ENCODE results near the gene COG3.
"Not testable (repeated sequence)": the region's sequence is repeated elsewhere in the genome, so short reads cannot be mapped to it uniquely, and the experiment has no call there.

Gene COG3, protein sequence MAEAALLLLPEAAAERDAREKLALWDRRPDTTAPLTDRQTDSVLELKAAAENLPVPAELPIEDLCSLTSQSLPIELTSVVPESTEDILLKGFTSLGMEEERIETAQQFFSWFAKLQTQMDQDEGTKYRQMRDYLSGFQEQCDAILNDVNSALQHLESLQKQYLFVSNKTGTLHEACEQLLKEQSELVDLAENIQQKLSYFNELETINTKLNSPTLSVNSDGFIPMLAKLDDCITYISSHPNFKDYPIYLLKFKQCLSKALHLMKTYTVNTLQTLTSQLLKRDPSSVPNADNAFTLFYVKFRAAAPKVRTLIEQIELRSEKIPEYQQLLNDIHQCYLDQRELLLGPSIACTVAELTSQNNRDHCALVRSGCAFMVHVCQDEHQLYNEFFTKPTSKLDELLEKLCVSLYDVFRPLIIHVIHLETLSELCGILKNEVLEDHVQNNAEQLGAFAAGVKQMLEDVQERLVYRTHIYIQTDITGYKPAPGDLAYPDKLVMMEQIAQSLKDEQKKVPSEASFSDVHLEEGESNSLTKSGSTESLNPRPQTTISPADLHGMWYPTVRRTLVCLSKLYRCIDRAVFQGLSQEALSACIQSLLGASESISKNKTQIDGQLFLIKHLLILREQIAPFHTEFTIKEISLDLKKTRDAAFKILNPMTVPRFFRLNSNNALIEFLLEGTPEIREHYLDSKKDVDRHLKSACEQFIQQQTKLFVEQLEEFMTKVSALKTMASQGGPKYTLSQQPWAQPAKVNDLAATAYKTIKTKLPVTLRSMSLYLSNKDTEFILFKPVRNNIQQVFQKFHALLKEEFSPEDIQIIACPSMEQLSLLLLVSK

DNA sequence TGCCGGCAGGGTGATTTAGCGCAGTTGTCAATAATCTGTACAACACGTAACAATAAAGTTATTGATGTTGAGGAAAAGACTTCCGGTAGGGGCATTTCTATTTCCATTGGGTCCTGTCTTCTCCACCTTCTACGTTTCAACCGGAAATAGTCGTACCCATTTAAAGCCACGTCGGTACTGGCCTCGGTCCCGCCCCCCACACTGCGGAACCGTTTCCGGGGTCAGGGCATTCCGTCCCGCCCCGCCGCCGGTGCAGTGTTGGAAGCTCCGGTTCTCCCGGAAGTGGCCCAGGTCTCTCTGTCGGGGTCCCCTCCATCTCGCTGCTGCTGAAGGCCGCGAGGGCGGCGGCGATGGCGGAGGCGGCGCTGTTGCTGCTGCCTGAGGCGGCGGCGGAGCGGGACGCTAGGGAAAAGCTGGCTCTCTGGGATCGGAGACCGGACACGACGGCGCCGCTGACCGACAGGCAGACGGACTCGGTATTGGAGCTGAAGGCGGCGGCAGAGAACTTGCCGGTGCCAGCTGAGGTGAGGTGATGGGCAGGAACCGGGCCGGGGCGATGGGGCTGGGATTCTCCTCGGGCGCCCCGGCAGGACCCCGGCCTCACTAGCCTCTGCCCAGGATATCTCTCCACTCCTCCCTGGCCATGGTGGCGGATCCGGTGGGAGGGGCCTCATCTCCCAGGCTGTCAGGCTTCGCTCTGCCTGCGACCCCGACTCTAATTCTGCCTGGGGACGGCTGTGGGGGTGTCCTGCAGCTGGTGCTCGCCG lies at the start of gene COG3:
COG3 (plus strand) TSS at position 253 of the 767 bp plus-strand sequence; CDS start at position 351, 98 bp downstream.
- DNase-seq = peak; percentile 95

- DNase-seq = no peak
Measured at GRCh38 chr13:45415112-45415511, 49.6 kb upstream of the COG3 start.

DNA sequence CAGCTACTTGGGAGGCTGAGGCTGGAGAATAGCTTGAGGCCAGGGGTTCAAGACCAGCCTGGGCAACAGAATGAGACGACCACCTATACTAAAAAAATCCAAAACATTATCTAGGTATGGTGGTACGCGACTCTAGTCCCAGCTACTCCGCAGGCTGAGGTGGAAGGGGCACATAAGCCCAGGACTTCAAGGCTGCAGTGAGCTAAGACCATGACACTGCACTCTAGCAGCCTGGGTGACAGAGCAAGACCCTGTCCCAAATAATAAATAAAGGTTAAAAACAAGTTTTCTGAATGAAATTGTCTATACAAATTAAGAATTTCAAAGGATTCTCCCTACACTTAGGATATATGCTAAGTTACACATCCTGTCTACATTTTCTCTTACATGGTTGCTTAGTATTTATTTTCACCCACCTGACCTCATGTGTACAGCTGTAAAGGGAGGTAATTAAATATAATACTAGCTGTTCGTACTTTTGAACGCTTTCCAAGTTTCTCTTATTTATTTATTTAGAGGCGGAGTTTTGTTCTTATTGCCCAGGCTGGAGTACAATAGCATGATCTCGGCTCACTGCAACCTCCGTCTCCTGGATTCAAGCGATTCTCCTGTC lies 48.1 kb upstream of the COG3 start:
- DNase-seq = no peak

GRCh38 chr13:45417790-45418534 lies 46.8 kb upstream of the COG3 start, which contains the start of gene SLC25A30:
Gene SLC25A30 (minus strand): TSS chr13:45418373. CDS start chr13:45411425, 6,948 bp downstream.
- DNase-seq = peak; percentile 59

- DNase-seq = not testable (repeated sequence)
Measured at GRCh38 chr13:45419389-45419788, 45.4 kb upstream of the COG3 start.

GRCh38 chr13:45419945-45420344 lies 44.8 kb upstream of the COG3 start:
- no peak for DNase-seq

GRCh38 chr13:45422731-45423292 lies 41.9 kb upstream of the COG3 start:
- DNase-seq = no peak

DNA sequence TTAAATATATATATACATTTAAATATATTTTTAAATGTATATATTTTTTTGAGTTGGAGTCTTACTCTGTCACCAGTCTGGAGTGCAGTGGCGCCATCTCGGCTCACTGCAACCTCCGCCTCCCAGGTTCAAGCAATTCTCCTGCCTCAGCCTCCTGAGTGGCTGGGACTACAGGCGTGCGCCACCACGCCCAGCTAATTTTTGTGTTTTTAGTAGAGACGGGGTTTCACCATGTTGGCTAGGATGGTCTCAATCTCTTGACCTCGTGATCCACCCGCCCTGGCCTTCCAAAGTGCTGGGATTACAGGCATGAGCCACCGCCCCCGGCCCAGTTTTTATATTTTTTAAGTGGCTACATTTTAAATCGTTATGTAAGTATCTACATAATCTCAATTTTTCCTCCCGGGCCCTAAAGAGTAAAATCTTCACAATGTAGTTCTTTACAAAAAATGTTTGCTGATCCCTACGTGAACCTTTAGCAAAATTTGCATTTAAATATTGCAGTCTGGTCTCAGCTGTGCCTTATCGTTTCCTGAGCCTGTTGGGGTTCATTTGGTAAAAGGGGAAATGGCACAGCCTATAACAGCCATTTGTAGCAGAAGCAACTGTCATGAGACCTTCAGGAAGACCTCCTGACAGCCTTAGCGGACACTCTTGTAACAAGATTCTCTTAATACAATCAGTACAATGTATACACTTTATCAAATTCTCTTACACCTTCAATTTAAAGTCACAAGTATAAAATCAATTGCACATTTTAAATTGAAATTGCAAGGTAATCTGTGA lies 38.5 kb upstream of the COG3 start:
- not testable (repeated sequence) for DNase-seq

DNA sequence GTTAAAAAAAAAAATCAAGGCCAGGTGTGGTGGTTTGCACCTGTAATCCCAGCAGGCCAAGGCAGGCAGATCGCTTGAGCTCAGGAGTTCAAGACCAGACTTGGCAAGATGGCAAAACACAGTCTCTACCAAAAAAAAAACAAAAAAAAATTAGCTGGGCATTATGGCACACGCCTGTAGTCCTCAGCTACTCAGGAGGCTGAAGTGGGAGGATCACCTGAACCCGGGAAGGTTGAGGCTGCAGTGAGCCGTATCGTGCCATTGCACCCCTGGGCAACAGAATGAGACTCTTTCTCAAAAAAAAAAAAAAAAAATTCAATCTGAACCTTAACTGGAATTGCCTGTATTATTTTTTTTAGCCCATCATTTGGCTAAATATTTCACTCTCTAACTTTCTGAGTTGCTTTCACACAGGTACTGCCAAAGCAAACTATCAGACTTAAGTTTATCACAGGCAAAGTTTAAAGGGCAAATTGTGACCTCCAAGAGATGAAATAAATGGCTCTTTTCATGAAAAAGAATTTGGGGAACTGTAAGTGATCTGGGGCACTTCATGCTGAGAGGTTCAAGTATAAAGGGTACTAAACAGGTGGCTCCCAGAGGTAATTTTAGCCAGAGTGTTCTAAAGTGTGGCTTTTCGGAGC lies 31.9 kb upstream of the COG3 start:
- no peak for DNase-seq

GRCh38 chr13:45433381-45433790 lies 31.4 kb upstream of the COG3 start:
- no peak for DNase-seq

- DNase-seq = no peak
Measured at GRCh38 chr13:45434556-45435371, 30.0 kb upstream of the COG3 start.

GRCh38 chr13:45436332-45436731 lies 28.4 kb upstream of the COG3 start:
- no peak for DNase-seq

- DNase-seq = no peak
Measured at GRCh38 chr13:45436953-45437352, 27.8 kb upstream of the COG3 start.

DNA sequence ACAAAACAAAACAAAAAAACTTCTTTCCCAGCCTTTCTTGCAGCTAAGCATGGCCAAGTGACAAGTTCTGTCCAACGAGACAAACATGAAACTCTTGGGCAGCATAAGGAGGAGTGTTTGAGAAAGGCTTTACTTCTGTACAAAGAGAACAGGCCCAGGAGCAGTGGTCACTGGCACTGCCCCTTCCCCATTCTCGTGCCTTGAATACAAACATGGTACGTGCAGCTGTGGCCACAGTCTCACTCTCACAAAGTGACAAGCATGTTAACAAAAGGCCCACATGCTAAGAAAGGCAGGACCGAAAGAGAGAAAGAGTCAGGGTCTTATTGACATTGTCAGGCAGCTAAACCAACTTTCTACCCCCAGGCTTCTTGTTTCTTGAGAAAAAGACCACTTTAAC lies 26.8 kb upstream of the COG3 start:
- no peak for DNase-seq

- no peak for DNase-seq
Measured at GRCh38 chr13:45439008-45439407, 25.7 kb upstream of the COG3 start.

GRCh38 chr13:45439781-45440462 lies 24.8 kb upstream of the COG3 start:
- no peak for DNase-seq

- DNase-seq = no peak
Measured at GRCh38 chr13:45441633-45442032, 23.1 kb upstream of the COG3 start.

DNA sequence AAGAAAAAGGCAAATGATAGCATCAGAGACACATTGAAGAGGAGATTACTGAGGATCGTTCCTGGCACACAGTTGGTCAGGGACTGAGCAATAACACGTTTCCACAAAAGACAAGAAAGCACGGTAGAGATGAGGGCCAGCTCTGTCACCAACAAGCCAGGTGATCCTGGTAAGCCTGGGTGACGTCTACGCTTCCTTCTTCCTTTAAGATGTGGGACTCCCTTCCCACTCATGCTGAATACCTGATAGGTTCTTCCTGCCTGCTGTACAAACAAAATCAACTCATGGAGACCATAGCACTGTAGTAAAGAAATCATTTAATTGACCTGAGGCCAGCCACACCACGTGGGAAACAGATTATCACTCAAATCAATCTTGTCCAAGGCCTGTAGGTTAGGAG lies 19.7 kb upstream of the COG3 start:
- DNase-seq = no peak

DNA sequence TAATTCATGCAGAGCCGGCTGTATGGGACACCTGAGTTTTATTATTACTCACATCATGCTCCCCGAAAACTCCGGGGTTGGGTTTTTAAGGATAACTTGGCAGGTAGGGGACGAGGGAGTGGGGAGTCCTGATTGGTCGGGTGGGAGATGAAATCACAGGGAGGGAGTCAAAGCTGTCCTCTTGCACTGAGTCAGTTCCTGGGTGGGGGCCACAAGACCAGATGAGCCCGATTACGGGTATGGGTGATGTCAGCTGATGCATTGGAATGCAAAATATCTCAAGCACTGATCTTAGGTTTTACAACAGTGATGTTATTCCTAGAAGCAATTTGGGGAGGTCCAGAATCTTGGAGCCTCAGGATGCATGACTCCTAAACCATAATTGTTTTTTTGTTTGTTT lies 18.6 kb upstream of the COG3 start:
- no peak for DNase-seq

Measured in amniotic stem cell (primary cell).